SU-DHL-6 (cell line): ENCODE data around the gene GJD3.

Source experiments
- CTCF ChIP-seq: fragments of 200-600 bp; sonication (generic); IDR thresholded peaks from one replicate; pipeline ENCODE4 v1.5.1; 2017; ENCODE audit warnings: antibody characterized with exemption, mild to moderate bottlenecking, low read length, moderate library complexity; ENCODE audit not compliant: insufficient read depth, poor library complexity, severe bottlenecking
- EZH2phosphoT487 ChIP-seq: fragments of 200-600 bp; sonication (generic), shearing (Covaris generic); conservative IDR thresholded peaks from 2 replicates; pipeline ENCODE4 v1.6.1; 2018; ENCODE audit warnings: mild to moderate bottlenecking, antibody characterized with exemption, low read length, moderate library complexity, mixed read lengths

GRCh38 chr17:40315678-40316570 is 48.6 kb downstream of the GJD3 start:
- no peak for TF ChIP-seq CTCF
- TF ChIP-seq EZH2phosphoT487: no peak
